ENCODE measurements around the gene NDST4. TPM values are rescaled to one million over a fixed set of nuclear protein-coding genes. Genes with fewer than 3 reads are reported as not detected.
"Not testable (repeated sequence)": the region's sequence is repeated elsewhere in the genome, so short reads cannot be mapped to it uniquely, and the experiment has no call there.

NDST4 gene
- total RNA-seq, 1 experiment from 2014 or later, result 0.13 TPM

GRCh38 chr4:114997576-114998247, 115.7 kb downstream of the NDST4 start:
- intact Hi-C loops (cut with micrococcal nuclease; ENCODE audit: unreplicated experiment) (no loop called here), in situ Hi-C loops (cut with HindIII; ENCODE audit: low pct_unique_long_range_greater_than_20kb, low sequenced_read_pairs) (no loop called here)
- CTCF ChIA-PET, result no interaction called here
- Histone ChIP-seq H3K4me3 (ENCODE audit: low read depth in 2 of 2, low read length in 2 of 2) (no peak overlapping the region), H3K27ac (ENCODE audit: low read length) (no peak overlapping the region), H3K36me3 (ENCODE audit: control insufficient read depth, insufficient read depth, low read length) (no peaks in the 10 kb centered on the region), H3K27me3 (ENCODE audit: control insufficient read depth, insufficient read depth, low read length) (no peaks in the 10 kb centered on the region), H3K9me3 (ENCODE audit: control insufficient read depth, insufficient read depth, low read depth, low read length) (no peaks in the 10 kb centered on the region), H3K4me1 (ENCODE audit: control insufficient read depth, insufficient read depth, low read length) (no peaks in the 10 kb centered on the region)
- no TSS peak for BruUV-seq (replicated peaks)
- POLR2A ChIA-PET, result no interaction called here
- TF ChIP-seq POLR2AphosphoS5 (IDR thresholded peaks at IDR 0.05; ENCODE audit: low read depth, low read length), result no peak
- DNase-seq (ENCODE audit: low read depth, low spot score) (no peak), ATAC-seq (no peak)

- no peak for ATAC-seq
- no TSS peak for BruUV-seq (replicated peaks)
- intact Hi-C loops (cut with micrococcal nuclease; ENCODE audit: unreplicated experiment) (no loop called here), in situ Hi-C loops (cut with HindIII; ENCODE audit: low pct_unique_long_range_greater_than_20kb, low sequenced_read_pairs) (no loop called here)
- no peaks in the 10 kb centered on the region for H3K9me3 ChIP-seq (ENCODE audit: control insufficient read depth, insufficient read depth, low read depth, low read length)
- no peak for DNase-seq (ENCODE audit: low read depth, low spot score)
- POLR2A ChIA-PET, result no interaction called here
- H3K36me3 ChIP-seq (ENCODE audit: control insufficient read depth, insufficient read depth, low read length), result no peaks in the 10 kb centered on the region
- H3K27ac ChIP-seq (ENCODE audit: low read length), result no peak overlapping the region
- no peaks in the 10 kb centered on the region for H3K4me1 ChIP-seq (ENCODE audit: control insufficient read depth, insufficient read depth, low read length)
- no peaks in the 10 kb centered on the region for H3K27me3 ChIP-seq (ENCODE audit: control insufficient read depth, insufficient read depth, low read length)
- no peak overlapping the region for H3K4me3 ChIP-seq (ENCODE audit: low read depth in 2 of 2, low read length in 2 of 2)
- CTCF ChIA-PET, result no interaction called here
- no peak for TF ChIP-seq TCF7L2 (IDR thresholded peaks at IDR 0.05; ENCODE audit: low read depth, low read length)
- TF ChIP-seq REST (IDR thresholded peaks at IDR 0.05; ENCODE audit: insufficient read depth in 1 of 2, low read depth in 2 of 2, low read length in 1 of 2), result no peak
- TF ChIP-seq, protein P1, sequence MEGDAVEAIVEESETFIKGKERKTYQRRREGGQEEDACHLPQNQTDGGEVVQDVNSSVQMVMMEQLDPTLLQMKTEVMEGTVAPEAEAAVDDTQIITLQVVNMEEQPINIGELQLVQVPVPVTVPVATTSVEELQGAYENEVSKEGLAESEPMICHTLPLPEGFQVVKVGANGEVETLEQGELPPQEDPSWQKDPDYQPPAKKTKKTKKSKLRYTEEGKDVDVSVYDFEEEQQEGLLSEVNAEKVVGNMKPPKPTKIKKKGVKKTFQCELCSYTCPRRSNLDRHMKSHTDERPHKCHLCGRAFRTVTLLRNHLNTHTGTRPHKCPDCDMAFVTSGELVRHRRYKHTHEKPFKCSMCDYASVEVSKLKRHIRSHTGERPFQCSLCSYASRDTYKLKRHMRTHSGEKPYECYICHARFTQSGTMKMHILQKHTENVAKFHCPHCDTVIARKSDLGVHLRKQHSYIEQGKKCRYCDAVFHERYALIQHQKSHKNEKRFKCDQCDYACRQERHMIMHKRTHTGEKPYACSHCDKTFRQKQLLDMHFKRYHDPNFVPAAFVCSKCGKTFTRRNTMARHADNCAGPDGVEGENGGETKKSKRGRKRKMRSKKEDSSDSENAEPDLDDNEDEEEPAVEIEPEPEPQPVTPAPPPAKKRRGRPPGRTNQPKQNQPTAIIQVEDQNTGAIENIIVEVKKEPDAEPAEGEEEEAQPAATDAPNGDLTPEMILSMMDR (IDR thresholded peaks at IDR 0.05), result no peak
- no peak for TF ChIP-seq POLR2AphosphoS5 (IDR thresholded peaks at IDR 0.05; ENCODE audit: low read depth, low read length)
- no peak for TF ChIP-seq SIN3A (IDR thresholded peaks at IDR 0.05; ENCODE audit: borderline replicate concordance, insufficient read depth, low read depth, low read length)
Measured at GRCh38 chr4:114986133-114986532, 127.3 kb downstream of the NDST4 start.

GRCh38 chr4:114980932-114981708, 132.3 kb downstream of the NDST4 start:
- ChIA-PET POLR2A (no interaction called here), CTCF (no interaction called here)
- intact Hi-C loops (cut with micrococcal nuclease; ENCODE audit: unreplicated experiment) (no loop called here), in situ Hi-C loops (cut with HindIII; ENCODE audit: low pct_unique_long_range_greater_than_20kb, low sequenced_read_pairs) (no loop called here)
- DNase-seq (ENCODE audit: low read depth, low spot score) (no peak), ATAC-seq (no peak)
- no TSS peak for BruUV-seq (replicated peaks)
- no peaks in the 10 kb centered on the region for H3K36me3 ChIP-seq (ENCODE audit: control insufficient read depth, insufficient read depth, low read length)
- no peaks in the 10 kb centered on the region for H3K27me3 ChIP-seq (ENCODE audit: control insufficient read depth, insufficient read depth, low read length)
- H3K4me1 ChIP-seq (ENCODE audit: control insufficient read depth, insufficient read depth, low read length), result no peaks in the 10 kb centered on the region
- H3K9me3 ChIP-seq (ENCODE audit: control insufficient read depth, insufficient read depth, low read depth, low read length), result no peaks in the 10 kb centered on the region
- TF ChIP-seq SIN3A (IDR thresholded peaks at IDR 0.05; ENCODE audit: borderline replicate concordance, insufficient read depth, low read depth, low read length) (no peak), POLR2AphosphoS5 (IDR thresholded peaks at IDR 0.05; ENCODE audit: low read depth, low read length) (no peak)
- TF ChIP-seq, protein P1 (IDR thresholded peaks at IDR 0.05), result no peak
- no peak overlapping the region for H3K4me3 ChIP-seq (ENCODE audit: low read depth in 2 of 2, low read length in 2 of 2)
- no peak overlapping the region for H3K27ac ChIP-seq (ENCODE audit: low read length)

DNA sequence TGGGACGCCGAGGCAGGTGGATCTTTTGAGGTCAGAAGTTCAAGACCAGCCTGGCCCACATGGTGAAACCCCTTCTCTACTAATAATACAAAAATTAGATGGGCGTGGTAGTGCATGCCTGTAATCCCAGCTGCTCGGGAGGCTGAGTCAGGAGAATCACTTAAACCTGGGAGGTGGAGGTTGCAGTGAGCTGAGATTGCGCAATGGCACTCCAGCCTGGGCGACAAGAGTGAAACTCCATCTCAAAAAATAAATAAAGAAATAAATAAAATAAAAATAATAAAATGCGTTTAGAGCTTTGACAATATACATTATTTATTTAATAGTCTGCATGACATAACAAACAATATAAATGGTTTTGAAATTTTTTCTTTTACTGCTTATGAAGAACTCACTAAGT, 133.0 kb downstream of the NDST4 start:
- H3K27ac ChIP-seq (ENCODE audit: low read length); BruUV-seq (replicated peaks); ATAC-seq; intact Hi-C loops (cut with micrococcal nuclease; ENCODE audit: unreplicated experiment); H3K4me3 ChIP-seq (ENCODE audit: low read depth in 2 of 2, low read length in 2 of 2); H3K9me3 ChIP-seq (ENCODE audit: control insufficient read depth, insufficient read depth, low read depth, low read length); H3K36me3 ChIP-seq (ENCODE audit: control insufficient read depth, insufficient read depth, low read length); CTCF ChIA-PET; H3K27me3 ChIP-seq (ENCODE audit: control insufficient read depth, insufficient read depth, low read length); in situ Hi-C loops (cut with HindIII; ENCODE audit: low pct_unique_long_range_greater_than_20kb, low sequenced_read_pairs); POLR2A ChIA-PET; H3K4me1 ChIP-seq (ENCODE audit: control insufficient read depth, insufficient read depth, low read length); DNase-seq (ENCODE audit: low read depth, low spot score): not testable (repeated sequence)
